ENCODE data around the gene ZNF248.
"Not testable (repeated sequence)": the region's sequence is repeated elsewhere in the genome, so short reads cannot be mapped to it uniquely, and the experiment has no call there.

Gene ZNF248

GRCh38 chr10:37741831-37742230, 115.6 kb downstream of the ZNF248 start:
- H3K9me3 Mint-ChIP-seq = peaks cover 22% of the 10 kb centered on the region
- no peaks in the 10 kb centered on the region for H3K27me3 Mint-ChIP-seq (ENCODE audit: low read depth)
- no peaks in the 10 kb centered on the region for H3K4me1 Mint-ChIP-seq (ENCODE audit: low read depth)
- no peaks in the 10 kb centered on the region for H3K36me3 Mint-ChIP-seq (ENCODE audit: low read depth)
- no peak overlapping the region for H3K27ac Mint-ChIP-seq
- H3K4me3 Mint-ChIP-seq = no peak overlapping the region

- H3K4me1 Mint-ChIP-seq (ENCODE audit: low read depth) = no peaks in the 10 kb centered on the region
- no peak overlapping the region for H3K4me3 Mint-ChIP-seq
- no peak overlapping the region for H3K27ac Mint-ChIP-seq
- H3K27me3 Mint-ChIP-seq (ENCODE audit: low read depth) = no peaks in the 10 kb centered on the region
- no peaks in the 10 kb centered on the region for H3K36me3 Mint-ChIP-seq (ENCODE audit: low read depth)
- peaks cover 28% of the 10 kb centered on the region for H3K9me3 Mint-ChIP-seq
These were observed 118.2 kb downstream of the ZNF248 start for GRCh38 chr10:37739181-37739580.

GRCh38 chr10:37738241-37738640, 119.2 kb downstream of the ZNF248 start:
- H3K27ac Mint-ChIP-seq; H3K36me3 Mint-ChIP-seq (ENCODE audit: low read depth); H3K4me1 Mint-ChIP-seq (ENCODE audit: low read depth); H3K4me3 Mint-ChIP-seq; H3K27me3 Mint-ChIP-seq (ENCODE audit: low read depth): not testable (repeated sequence)
- H3K9me3 Mint-ChIP-seq = peaks cover 31% of the 10 kb centered on the region

GRCh38 chr10:37737336-37737735, 120.1 kb downstream of the ZNF248 start:
- no peaks in the 10 kb centered on the region for H3K36me3 Mint-ChIP-seq (ENCODE audit: low read depth)
- no peak overlapping the region for H3K27ac Mint-ChIP-seq
- no peak overlapping the region for H3K4me3 Mint-ChIP-seq
- H3K9me3 Mint-ChIP-seq = peaks cover 28% of the 10 kb centered on the region
- no peaks in the 10 kb centered on the region for H3K27me3 Mint-ChIP-seq (ENCODE audit: low read depth)
- H3K4me1 Mint-ChIP-seq (ENCODE audit: low read depth) = no peaks in the 10 kb centered on the region

GRCh38 chr10:37736120-37736519, 121.3 kb downstream of the ZNF248 start:
- Mint-ChIP-seq H3K36me3 (ENCODE audit: low read depth) (no peaks in the 10 kb centered on the region), H3K4me1 (ENCODE audit: low read depth) (no peaks in the 10 kb centered on the region), H3K27me3 (ENCODE audit: low read depth) (no peaks in the 10 kb centered on the region), H3K4me3 (no peak overlapping the region), H3K9me3 (peaks cover 27% of the 10 kb centered on the region), H3K27ac (no peak overlapping the region)

GRCh38 chr10:37734971-37735370, 122.4 kb downstream of the ZNF248 start:
- Mint-ChIP-seq H3K36me3 (ENCODE audit: low read depth) (no peaks in the 10 kb centered on the region), H3K27me3 (ENCODE audit: low read depth) (no peaks in the 10 kb centered on the region), H3K4me3 (no peak overlapping the region), H3K27ac (no peak overlapping the region), H3K4me1 (ENCODE audit: low read depth) (no peaks in the 10 kb centered on the region), H3K9me3 (peaks cover 21% of the 10 kb centered on the region)
